Colonic mucosa (tissue), 4 donors: ENCODE data around the gene CERS3. TPM values are rescaled to one million over a fixed set of nuclear protein-coding genes. Genes with fewer than 3 reads are reported as not detected.
"Not testable (repeated sequence)": the region's sequence is repeated elsewhere in the genome, so short reads cannot be mapped to it uniquely, and the experiment has no call there.

Source experiments
- DNase-seq: peaks from one replicate; pipeline ENCODE4 v3.0.0-alpha.2; 2020
- H3K27ac ChIP-seq: fragments of 200-600 bp; one replicate; pipeline ENCODE4 v1.8.0; 2021
- H3K27me3 ChIP-seq: fragments of 200-600 bp; one replicate; pipeline ENCODE4 v1.8.0; 2021
- H3K36me3 ChIP-seq: fragments of 200-600 bp; one replicate; pipeline ENCODE4 v1.8.0; 2021
- H3K4me1 ChIP-seq: fragments of 200-600 bp; one replicate; pipeline ENCODE4 v1.8.0; 2021; ENCODE audit warnings: mild to moderate bottlenecking
- H3K4me3 ChIP-seq: fragments of 200-600 bp; one replicate; pipeline ENCODE4 v1.8.0; 2021
- H3K9ac ChIP-seq, 2 donors: one replicate each; pipeline ENCODE4 v1.7.0; 2013; ENCODE audit warnings: control low read depth in 2 of 2, low read depth in 2 of 2, low read length in 2 of 2
- H3K9me3 ChIP-seq: fragments of 200-600 bp; one replicate; pipeline ENCODE4 v1.8.0; 2021
- CTCF ChIP-seq: fragments of 200-600 bp; IDR thresholded peaks from one replicate; pipeline ENCODE4 v1.8.0; 2022; ENCODE audit warnings: antibody characterized with exemption, mild to moderate bottlenecking
- intact Hi-C: fragments of 100-400 bp; cut with DNase I; formaldehyde crosslinking; loops from one replicate; pipeline ENCODE4 v1.14.1; 2022
- total RNA-seq, 2 donors: library from RNA; stranded (reverse); fragmentation: NEBNext Ultra II Directional in 1 of 2; extraction: Animal tissue kit (Norgen Biotek cat#: 25700) in 1 of 2; gene quantifications; one replicate each; pipeline ENCODE4 v1.2.1, GENCODE V29; 2021
- donor health status: healthy.
- donor health status: DM: no; HTN: no; CAD: no.
- donor health status: DM: no; HTN: no; CAD: no.

The CERS3 gene
- total RNA-seq, 2 donors from 2014 or later: 0.12 TPM; not detected in 1

DNA sequence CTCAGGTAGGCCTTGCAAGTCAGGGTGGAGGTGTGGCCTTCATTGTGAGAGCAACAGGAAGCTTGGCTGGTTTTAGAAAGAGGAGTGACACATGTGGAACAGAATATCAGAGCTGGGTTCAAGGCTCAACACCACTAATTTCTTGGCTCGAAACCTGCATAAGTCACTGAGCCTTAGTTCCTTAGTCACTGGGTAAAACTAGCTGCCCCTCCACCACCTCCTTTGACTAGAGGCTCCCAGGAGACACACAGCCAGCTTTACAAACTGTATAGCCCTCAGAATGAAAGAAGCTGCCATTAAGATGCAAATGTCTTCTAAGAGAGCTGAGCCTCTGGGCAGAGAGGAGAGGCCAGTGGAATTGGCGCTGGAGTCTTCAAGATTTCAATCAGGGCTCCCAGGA lies 67.7 kb downstream of the CERS3 start:
- intact Hi-C loops: no loop called here
- no peak overlapping the region for H3K9ac ChIP-seq
- no peaks in the 10 kb centered on the region for H3K9me3 ChIP-seq
- no peak overlapping the region for H3K27ac ChIP-seq
- H3K27me3 ChIP-seq: no peaks in the 10 kb centered on the region
- no peak for DNase-seq
- no peaks in the 10 kb centered on the region for H3K36me3 ChIP-seq
- H3K4me1 ChIP-seq: no peaks in the 10 kb centered on the region
- TF ChIP-seq CTCF: no peak
- no peak overlapping the region for H3K4me3 ChIP-seq

DNA sequence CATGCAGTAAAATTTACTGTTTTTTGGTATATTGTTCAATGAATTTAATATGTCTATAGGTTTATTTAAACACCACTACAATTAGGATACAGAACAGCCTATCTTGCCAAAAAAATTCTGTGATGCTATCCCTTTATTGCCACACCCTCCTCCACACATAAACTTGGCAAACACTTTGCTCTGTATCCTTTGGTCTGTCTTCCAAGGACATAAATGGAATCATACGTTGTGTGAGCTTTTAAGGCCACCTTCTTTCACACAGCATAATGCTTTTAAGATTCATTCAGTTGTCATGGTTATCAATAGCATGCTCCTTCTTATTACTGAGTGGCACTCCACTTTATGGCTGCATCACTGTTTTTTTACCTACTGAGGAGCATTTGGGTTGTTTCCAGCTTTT lies 71.5 kb downstream of the CERS3 start:
- Histone ChIP-seq H3K9ac (no peak overlapping the region), H3K27ac (no peak overlapping the region), H3K36me3 (no peaks in the 10 kb centered on the region), H3K27me3 (no peaks in the 10 kb centered on the region), H3K4me1 (no peaks in the 10 kb centered on the region), H3K9me3 (no peaks in the 10 kb centered on the region), H3K4me3 (no peak overlapping the region)
- DNase-seq: no peak
- TF ChIP-seq CTCF: no peak
- intact Hi-C loops: no loop called here

GRCh38 chr15:100454148-100454547 lies 74.6 kb downstream of the CERS3 start:
- no peak overlapping the region for H3K27ac ChIP-seq
- no peaks in the 10 kb centered on the region for H3K4me1 ChIP-seq
- H3K27me3 ChIP-seq: no peaks in the 10 kb centered on the region

DNA sequence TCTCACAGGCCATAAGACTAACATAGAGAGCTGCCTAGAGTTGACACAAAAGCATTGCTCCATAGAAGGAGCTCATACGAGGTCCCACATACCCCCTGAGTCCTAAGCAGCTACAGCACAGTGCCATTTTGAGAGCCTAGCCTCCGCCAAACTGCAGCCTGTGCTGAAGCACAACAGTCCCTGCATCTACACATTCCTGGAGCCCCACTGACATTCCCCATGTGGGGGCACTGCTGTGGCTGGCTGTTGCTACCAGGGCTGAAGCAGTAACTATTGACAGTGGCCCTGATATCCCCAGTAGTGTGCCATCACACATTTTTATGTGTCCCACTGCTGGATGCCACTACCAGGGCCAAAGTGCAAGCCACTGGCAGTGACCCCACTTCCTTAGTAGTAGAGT lies 80.3 kb downstream of the CERS3 start:
- no peaks in the 10 kb centered on the region for H3K4me1 ChIP-seq
- H3K9me3 ChIP-seq: no peaks in the 10 kb centered on the region
- H3K27me3 ChIP-seq: no peaks in the 10 kb centered on the region
- intact Hi-C loops: no loop called here
- H3K36me3 ChIP-seq: no peaks in the 10 kb centered on the region
- H3K27ac ChIP-seq: no peak overlapping the region
- H3K9ac ChIP-seq: no peak overlapping the region
- no peak for TF ChIP-seq CTCF
- DNase-seq: no peak
- no peak overlapping the region for H3K4me3 ChIP-seq

More at GRCh38 chr15:100454148-100454547, 74.6 kb downstream of the CERS3 start:
- no peak for DNase-seq
- intact Hi-C loops: no loop called here
- H3K4me3 ChIP-seq: no peak overlapping the region
- H3K36me3 ChIP-seq: no peaks in the 10 kb centered on the region
- no peak for TF ChIP-seq CTCF
- H3K9me3 ChIP-seq: no peaks in the 10 kb centered on the region
- no peak overlapping the region for H3K9ac ChIP-seq

DNA sequence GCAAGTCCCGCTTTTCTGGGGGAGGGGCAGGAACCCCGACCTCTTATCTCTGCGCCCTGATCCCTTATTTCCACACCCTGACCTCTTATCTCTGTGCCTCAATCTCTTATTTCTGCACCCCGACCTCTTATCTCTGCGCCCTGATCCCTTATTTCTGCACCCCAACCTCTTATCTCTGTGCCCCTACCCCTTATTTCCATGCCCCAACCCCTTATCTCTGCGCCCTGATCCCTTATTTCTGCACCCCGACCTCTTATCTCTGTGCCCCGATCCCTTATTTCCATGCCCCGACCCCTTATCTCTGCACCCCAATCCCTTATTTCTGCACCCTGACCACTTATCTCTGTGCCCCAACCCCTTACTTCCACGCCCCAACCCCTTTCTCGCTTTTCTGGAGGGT lies 87.7 kb downstream of the CERS3 start:
- intact Hi-C loops, H3K4me3 ChIP-seq, H3K4me1 ChIP-seq, H3K9me3 ChIP-seq, H3K27me3 ChIP-seq, H3K9ac ChIP-seq, H3K36me3 ChIP-seq, H3K27ac ChIP-seq, DNase-seq: not testable (repeated sequence)

DNA sequence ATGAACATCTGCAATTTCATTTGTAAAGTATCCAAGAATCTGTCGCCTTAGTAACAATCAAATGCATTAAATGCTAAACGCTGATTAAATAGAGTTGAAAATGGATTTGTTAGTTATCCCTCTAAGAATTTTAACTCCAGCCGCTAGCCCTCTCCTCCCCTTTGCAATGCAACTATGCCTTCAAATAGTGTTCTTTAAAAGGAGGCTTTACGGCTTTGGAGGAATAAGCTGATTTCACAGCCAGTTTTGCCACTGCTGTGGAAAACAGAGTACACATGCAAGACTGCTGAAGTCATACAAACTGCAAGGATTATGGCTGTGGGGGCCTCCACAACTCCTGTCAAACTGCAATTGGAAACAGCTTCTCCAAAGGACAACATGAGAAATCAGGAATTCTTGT lies 89.2 kb downstream of the CERS3 start:
- no peak overlapping the region for H3K4me3 ChIP-seq
- H3K9ac ChIP-seq: no peak overlapping the region
- no peaks in the 10 kb centered on the region for H3K27me3 ChIP-seq
- no peaks in the 10 kb centered on the region for H3K9me3 ChIP-seq
- no peak for DNase-seq
- no peaks in the 10 kb centered on the region for H3K4me1 ChIP-seq
- no peak overlapping the region for H3K27ac ChIP-seq
- no peak for TF ChIP-seq CTCF
- no peaks in the 10 kb centered on the region for H3K36me3 ChIP-seq
- intact Hi-C loops: no loop called here
